B cell (primary cell): ENCODE data around the gene UTY. TPM values are rescaled to one million over a fixed set of nuclear protein-coding genes. Genes with fewer than 3 reads are reported as not detected.
A peak's percentile ranks its signal among the peaks of the same experiment; 100 is the strongest.

Source experiments
- ATAC-seq: fragments of 200-7000 bp; cut with Tn5 transposase; one replicate; pipeline ENCODE4 v1.10.0; 2021; ENCODE audit warnings: low read depth, mild to moderate bottlenecking, moderate number of reproducible peaks, moderate library complexity
- CTCF ChIA-PET: fragments of 350-600 bp; sonication (Branson Sonifier 250); formaldehyde crosslinking; loops from one replicate; lab custom pipeline; 2021; ENCODE audit warnings: antibody characterized with exemption, inconsistent platforms; lab: Charles Lee
- POLR2A ChIA-PET: fragments of 350-600 bp; sonication (Branson Sonifier 250); formaldehyde crosslinking; loops from one replicate; lab custom pipeline; 2021; ENCODE audit warnings: antibody characterized with exemption; lab: Charles Lee
- DNase-seq: peaks from one replicate; pipeline ENCODE4 v3.0.0; 2013
- H2AFZ ChIP-seq: 2 replicates; pipeline ENCODE4 v1.6.1; 2012; ENCODE audit warnings: mild to moderate bottlenecking, low read depth, low read length; ENCODE audit not compliant: insufficient read depth, poor library complexity, severe bottlenecking
- H3K27ac ChIP-seq, 2 donors: 1 replicate in 1 of 2; 2 replicates in 1 of 2; pipeline ENCODE4 v1.5.1; 2012 to 2013; ENCODE audit warnings: low read length in 2 of 2, mild to moderate bottlenecking in 2 of 2, moderate library complexity in 1 of 2
- H3K27me3 ChIP-seq, 4 experiments: fragments of 200-600 bp in 1 of 4; sonication (generic) in 1 of 4; replicated peaks in 1 of 4; 1 replicate in 2 of 4; 2 replicates in 2 of 4; pipeline versions ENCODE4 v1.6.1 to v1.7.0; 2013 to 2016; ENCODE audit warnings: low read length in 3 of 4, mild to moderate bottlenecking in 2 of 4, mixed read lengths in 1 of 4, moderate library complexity in 1 of 4; ENCODE audit not compliant: insufficient read depth in 4 of 4, control insufficient read depth in 3 of 4; ENCODE audit errors: control extremely low read depth in 1 of 4
- H3K36me3 ChIP-seq, 2 experiments: replicated peaks in 1 of 2; 1 replicate in 1 of 2; 2 replicates in 1 of 2; pipeline versions ENCODE4 v1.6.1 to v1.7.1; 2013; ENCODE audit warnings: low read length in 1 of 2; ENCODE audit not compliant: insufficient read depth in 2 of 2, control insufficient read depth in 1 of 2; ENCODE audit errors: control extremely low read depth in 1 of 2, extremely low read depth in 1 of 2
- H3K4me1 ChIP-seq, 2 donors: fragments of 200-600 bp in 1 of 2; sonication (generic) in 1 of 2; 1 replicate in 1 of 2; 2 replicates in 1 of 2; pipeline versions ENCODE4 v1.5.1 to v1.6.1; 2013 to 2017; ENCODE audit warnings: low read length in 2 of 2; ENCODE audit not compliant: control insufficient read depth in 2 of 2, insufficient read depth in 2 of 2
- H3K4me2 ChIP-seq: replicated peaks from 2 replicates; pipeline ENCODE3; 2012; ENCODE audit warnings: mild to moderate bottlenecking, low read depth, low read length; ENCODE audit not compliant: poor library complexity, severe bottlenecking
- H3K4me3 ChIP-seq, 5 experiments: fragments of 200-600 bp in 1 of 5; sonication (generic) in 1 of 5; 1 replicate in 3 of 5; 2 replicates in 2 of 5; pipeline versions ENCODE4 v1.5.1 to v1.7.0; 2011 to 2016; ENCODE audit warnings: low read length in 4 of 5, mild to moderate bottlenecking in 4 of 5, low read depth in 2 of 5, control low read depth in 1 of 5, moderate library complexity in 1 of 5; ENCODE audit not compliant: insufficient read depth in 1 of 5; ENCODE audit errors: control extremely low read depth in 1 of 5, extremely low read depth in 1 of 5
- H3K79me2 ChIP-seq: fragments of 200-600 bp; sonication (generic); one replicate; pipeline ENCODE4 v1.6.0; 2016; ENCODE audit warnings: low read length; ENCODE audit not compliant: control insufficient read depth, insufficient read depth
- H3K9ac ChIP-seq: fragments of 200-600 bp; sonication (generic); 2 replicates; pipeline ENCODE4 v1.6.1; 2017; ENCODE audit warnings: mild to moderate bottlenecking, low read length, moderate library complexity
- H3K9me3 ChIP-seq, 3 donors: one replicate each; pipeline versions ENCODE4 v1.6.1 to v1.7.1; 2013; ENCODE audit warnings: low read length in 2 of 3; ENCODE audit not compliant: control insufficient read depth in 2 of 3, insufficient read depth in 1 of 3; ENCODE audit errors: control extremely low read depth in 1 of 3
- H4K20me1 ChIP-seq: 2 replicates; pipeline ENCODE4 v1.6.0; 2012; ENCODE audit warnings: mild to moderate bottlenecking, low read length; ENCODE audit not compliant: insufficient read depth, control insufficient read depth, poor library complexity, severe bottlenecking
- H3K27ac Mint-ChIP-seq: one replicate; pipeline ENCODE4 v1.8.0; 2021; ENCODE audit warnings: mixed read lengths
- H3K27me3 Mint-ChIP-seq: one replicate; pipeline ENCODE4 v1.8.0; 2021; ENCODE audit warnings: mixed read lengths
- H3K4me1 Mint-ChIP-seq: one replicate; pipeline ENCODE4 v1.8.0; 2021; ENCODE audit warnings: mixed read lengths
- H3K4me3 Mint-ChIP-seq: one replicate; pipeline ENCODE4 v1.8.0; 2021; ENCODE audit warnings: mixed read lengths
- H3K9me3 Mint-ChIP-seq: one replicate; pipeline ENCODE4 v1.8.0; 2022; ENCODE audit warnings: mixed read lengths; ENCODE audit not compliant: insufficient read depth
- CTCF ChIP-seq: fragments of 200-600 bp; IDR thresholded peaks from one replicate; pipeline ENCODE4 v1.8.0; 2022; ENCODE audit warnings: antibody characterized with exemption, mild to moderate bottlenecking
- EZH2 ChIP-seq: IDR thresholded peaks from 2 replicates; pipeline ENCODE4 v1.6.1; 2012; ENCODE audit warnings: borderline replicate concordance, low read depth, mild to moderate bottlenecking, moderate library complexity, low read length; ENCODE audit not compliant: insufficient read depth, poor library complexity, severe bottlenecking
- WGBS: methylation state at CpG from one replicate; pipeline ENCODE4 v1.1.5; 2013; ENCODE audit warnings: missing lambda C conversion rate; ENCODE audit not compliant: insufficient coverage; 5-methylcytosine and 5-hydroxymethylcytosine counted together
- intact Hi-C: fragments of 100-400 bp; cut with micrococcal nuclease; formaldehyde crosslinking; loops from one replicate; pipeline ENCODE4 v1.10.0; 2022
- polyA plus RNA-seq: library from polyadenylated mRNA; depleted of rRNA; stranded (reverse); fragments of >200 nt; gene quantifications from 2 replicates; pipeline ENCODE4 v1.2.3, GENCODE V29; 2012
- total RNA-seq, 2 donors: library from RNA; stranded (reverse); fragments of 120-200 nt in 1 of 2; gene quantifications; 1 replicate in 1 of 2; 2 replicates in 1 of 2; pipeline versions ENCODE4 v1.2.3 to v1.2.4, GENCODE V29; 2013 to 2022

Gene UTY
- total and polyA plus RNA-seq, 2 donors (not counting 1 experiment from before 2014, with no cell fraction given) = 112 TPM; not detected in 1

GRCh38 chrY:13343307-13343946 is 136.4 kb downstream of the UTY start:
- Histone ChIP-seq H3K36me3 (peaks cover 0 to 28% of the 10 kb centered on the region in 2 experiments), H3K4me1 (peaks cover 0 to 7% of the 10 kb centered on the region in 2 donors), H3K79me2 (no peaks in the 10 kb centered on the region), H4K20me1 (no peaks in the 10 kb centered on the region), H3K4me3 (no peak overlapping the region), H3K27ac (no peak overlapping the region), H3K9me3 (no peaks in the 10 kb centered on the region), H3K27me3 (no peaks in the 10 kb centered on the region), H2AFZ (no peak overlapping the region), H3K9ac (no peak overlapping the region), H3K4me2 (no peak overlapping the region)
- CTCF ChIA-PET = interaction anchor here (0.7 to 1.5 kb wide), 11 partner anchors 9 to 135 kb away, joined by 3 to 7 read pairs (median 4); no protein-coding TSS in a partner anchor
- ATAC-seq (no peak), DNase-seq (peak; percentile 41)
- H3K27ac Mint-ChIP-seq = peak overlapping the region; percentile 34
- H3K4me1 Mint-ChIP-seq = peaks cover 13% of the 10 kb centered on the region
- intact Hi-C loops = no loop called here
- no peak overlapping the region for H3K4me3 Mint-ChIP-seq
- WGBS = no CpG with 5 or more reads among the region's 8 CpGs
- H3K27me3 Mint-ChIP-seq = no peaks in the 10 kb centered on the region
- TF ChIP-seq CTCF (peak; percentile 58), EZH2 (no peak)
- no peaks in the 10 kb centered on the region for H3K9me3 Mint-ChIP-seq
- POLR2A ChIA-PET = no interaction called here

GRCh38 chrY:13339939-13340338 is 139.9 kb downstream of the UTY start:
- CTCF ChIA-PET = no interaction called here
- peaks cover 0 to 25% of the 10 kb centered on the region in 2 experiments for H3K36me3 ChIP-seq
- no peak for ATAC-seq

More at GRCh38 chrY:13339939-13340338, 139.9 kb downstream of the UTY start:
- Histone ChIP-seq H3K9me3 (no peaks in the 10 kb centered on the region), H3K4me2 (no peak overlapping the region), H2AFZ (no peak overlapping the region), H3K4me1 (peaks cover 0 to 7% of the 10 kb centered on the region in 2 donors), H3K4me3 (no peak overlapping the region), H4K20me1 (no peaks in the 10 kb centered on the region), H3K9ac (no peak overlapping the region), H3K27me3 (no peaks in the 10 kb centered on the region), H3K27ac (no peak overlapping the region), H3K79me2 (no peaks in the 10 kb centered on the region)
- H3K27ac Mint-ChIP-seq = no peak overlapping the region
- no peak for DNase-seq
- POLR2A ChIA-PET = no interaction called here
- no peaks in the 10 kb centered on the region for H3K27me3 Mint-ChIP-seq
- 100% methylated on average over 3 of the region's 5 CpGs for WGBS
- no peaks in the 10 kb centered on the region for H3K9me3 Mint-ChIP-seq
- peaks cover 13% of the 10 kb centered on the region for H3K4me1 Mint-ChIP-seq
- intact Hi-C loops = no loop called here
- TF ChIP-seq CTCF = no peak
- no peak overlapping the region for H3K4me3 Mint-ChIP-seq
